ENCODE results near the gene NOS1.
"Not testable (repeated sequence)": the region's sequence is repeated elsewhere in the genome, so short reads cannot be mapped to it uniquely, and the experiment has no call there.

The NOS1 gene

DNA sequence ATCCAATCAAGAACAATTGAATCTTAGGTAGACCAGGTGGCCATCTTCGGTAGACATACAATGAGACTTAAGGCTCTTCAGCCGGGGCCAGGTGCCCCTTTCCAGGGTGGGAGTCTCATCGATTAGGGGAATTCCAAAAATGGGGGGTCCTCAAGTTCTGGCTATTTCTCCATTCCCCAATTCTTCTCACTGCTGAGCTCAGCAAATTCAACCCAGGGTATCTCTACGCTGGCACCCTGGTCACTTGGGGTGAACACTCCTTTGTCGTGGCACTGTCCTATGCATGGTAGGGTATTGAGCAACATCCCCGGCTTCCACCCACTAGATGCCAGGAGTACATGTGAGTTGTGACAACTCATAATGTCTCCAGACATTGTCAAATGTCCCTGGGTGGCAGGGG is 136.2 kb downstream of the NOS1 start:
- WGBS = 90% methylated on average over 6 of the region's 6 CpGs
- H3K4me3 ChIP-seq (ENCODE audit: insufficient read depth in 1 of 2, low read depth in 1 of 2, low read length in 2 of 2) = no peak overlapping the region
- H3K36me3 ChIP-seq (ENCODE audit: control insufficient read depth in 1 of 2, insufficient read depth in 2 of 2, low read depth in 1 of 2, low read length in 2 of 2) = no peaks in the 10 kb centered on the region

DNA sequence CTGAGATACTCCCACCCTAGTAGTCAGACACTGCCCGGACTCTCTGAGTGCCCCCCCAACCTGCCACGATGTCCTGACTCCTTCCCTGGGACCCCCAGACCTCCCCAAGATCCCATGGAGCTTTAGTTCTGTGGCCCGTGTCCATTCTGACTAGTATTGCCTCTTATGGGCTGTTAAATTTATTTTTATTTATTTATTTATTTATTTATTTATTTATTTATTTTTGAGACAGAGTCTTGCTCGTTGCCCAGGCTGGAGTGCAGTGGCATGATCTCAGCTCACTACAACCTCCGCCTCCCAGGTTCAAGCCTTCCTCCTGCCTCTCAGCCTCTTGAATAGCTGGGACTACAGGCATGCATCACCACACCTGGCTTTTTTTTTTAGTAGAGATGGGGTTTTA is 140.5 kb downstream of the NOS1 start:
- not testable (repeated sequence) for H3K14ac ChIP-seq (ENCODE audit: low read length in 2 of 2); H2AFZ ChIP-seq (ENCODE audit: low read depth, low read length); H3K9me3 ChIP-seq (ENCODE audit: control insufficient read depth, low read length); H2BK12ac ChIP-seq (ENCODE audit: low read length in 2 of 2); H3K36me3 ChIP-seq (ENCODE audit: control insufficient read depth in 1 of 2, insufficient read depth in 2 of 2, low read depth in 1 of 2, low read length in 2 of 2); H4K91ac ChIP-seq (ENCODE audit: low read length); H4K8ac ChIP-seq (ENCODE audit: low read length); H3K9ac ChIP-seq (ENCODE audit: low read length); H3K18ac ChIP-seq (ENCODE audit: low read depth in 1 of 2, low read length in 2 of 2); H3K4me2 ChIP-seq (ENCODE audit: low read length, poor library complexity, severe bottlenecking); H3K4me3 ChIP-seq (ENCODE audit: insufficient read depth in 1 of 2, low read depth in 1 of 2, low read length in 2 of 2); H3K4ac ChIP-seq (ENCODE audit: low read depth in 1 of 2, low read length in 2 of 2); H2AK5ac ChIP-seq (ENCODE audit: low read length, severe bottlenecking); H2BK120ac ChIP-seq (ENCODE audit: low read depth, low read length); H3K79me1 ChIP-seq (replicated peaks; ENCODE audit: low read length, poor library complexity, severe bottlenecking); DNase-seq; H3K4me1 ChIP-seq (ENCODE audit: control insufficient read depth, insufficient read depth, low read depth, low read length); H2BK5ac ChIP-seq (ENCODE audit: low read depth, low read length, poor library complexity, severe bottlenecking); H2BK15ac ChIP-seq (ENCODE audit: low read depth, poor library complexity, severe bottlenecking); H3K23ac ChIP-seq (ENCODE audit: low read length in 2 of 2); H3K27ac ChIP-seq (ENCODE audit: low read length, poor library complexity, severe bottlenecking)
- WGBS = 50% methylated on average over 2 of the region's 5 CpGs
- peaks cover 17 to 32% of the 10 kb centered on the region in 2 experiments for H3K27me3 ChIP-seq (ENCODE audit: control insufficient read depth in 1 of 2, insufficient read depth in 1 of 2, low read length in 2 of 2)

More for the DNA sequence above, 136.2 kb downstream of the NOS1 start:
- no peak overlapping the region for H2AFZ ChIP-seq (ENCODE audit: low read depth, low read length)
- DNase-seq = no peak
- H3K18ac ChIP-seq (ENCODE audit: low read depth in 1 of 2, low read length in 2 of 2) = no peak overlapping the region
- H2AK5ac ChIP-seq (ENCODE audit: low read length, severe bottlenecking) = no peak overlapping the region
- no peaks in the 10 kb centered on the region for H3K4me1 ChIP-seq (ENCODE audit: control insufficient read depth, insufficient read depth, low read depth, low read length)
- no peak overlapping the region for H2BK12ac ChIP-seq (ENCODE audit: low read length in 2 of 2)
- H3K4ac ChIP-seq (ENCODE audit: low read depth in 1 of 2, low read length in 2 of 2) = no peak overlapping the region
- no peak overlapping the region for H4K91ac ChIP-seq (ENCODE audit: low read length)
- H2BK120ac ChIP-seq (ENCODE audit: low read depth, low read length) = no peak overlapping the region
- no peak overlapping the region for H3K27ac ChIP-seq (ENCODE audit: low read length, poor library complexity, severe bottlenecking)
- H2BK15ac ChIP-seq (ENCODE audit: low read depth, poor library complexity, severe bottlenecking) = no peak overlapping the region
- H3K4me2 ChIP-seq (ENCODE audit: low read length, poor library complexity, severe bottlenecking) = no peak overlapping the region
- no peak overlapping the region for H4K8ac ChIP-seq (ENCODE audit: low read length)
- H3K27me3 ChIP-seq (ENCODE audit: control insufficient read depth in 1 of 2, insufficient read depth in 1 of 2, low read length in 2 of 2) = peaks cover 10 to 30% of the 10 kb centered on the region in 2 experiments
- no peak overlapping the region for H3K14ac ChIP-seq (ENCODE audit: low read length in 2 of 2)
- no peaks in the 10 kb centered on the region for H3K79me1 ChIP-seq (replicated peaks; ENCODE audit: low read length, poor library complexity, severe bottlenecking)
- H3K9me3 ChIP-seq (ENCODE audit: control insufficient read depth, low read length) = no peaks in the 10 kb centered on the region
- H2BK5ac ChIP-seq (ENCODE audit: low read depth, low read length, poor library complexity, severe bottlenecking) = no peak overlapping the region
- H3K23ac ChIP-seq (ENCODE audit: low read length in 2 of 2) = no peak overlapping the region
- H3K9ac ChIP-seq (ENCODE audit: low read length) = no peak overlapping the region

DNA sequence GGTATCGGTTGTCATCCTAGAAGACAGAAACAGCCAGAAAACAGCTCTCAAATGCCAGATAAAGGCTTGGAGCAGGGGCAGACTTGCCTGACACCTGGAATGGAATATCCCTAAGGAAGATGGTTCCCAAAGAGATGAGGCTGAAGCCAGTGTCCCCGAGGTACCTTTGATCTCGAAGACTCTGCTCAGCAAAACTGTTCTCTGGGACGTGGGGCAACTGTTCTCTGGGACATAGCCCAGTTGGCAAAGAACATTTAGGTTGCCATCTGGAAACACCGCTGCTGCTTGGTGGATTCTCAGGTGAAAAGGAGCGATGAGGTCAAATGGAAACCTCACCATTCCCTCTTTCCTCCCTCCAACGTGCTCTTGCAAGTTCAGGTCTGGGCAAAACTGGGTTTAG is 143.3 kb downstream of the NOS1 start:
- Histone ChIP-seq H3K18ac (ENCODE audit: low read depth in 1 of 2, low read length in 2 of 2) (no peak overlapping the region), H3K4me1 (ENCODE audit: control insufficient read depth, insufficient read depth, low read depth, low read length) (peaks cover 2% of the 10 kb centered on the region), H2AK5ac (ENCODE audit: low read length, severe bottlenecking) (no peak overlapping the region), H3K23ac (ENCODE audit: low read length in 2 of 2) (no peak overlapping the region), H4K91ac (ENCODE audit: low read length) (no peak overlapping the region), H4K8ac (ENCODE audit: low read length) (no peak overlapping the region), H3K9me3 (ENCODE audit: control insufficient read depth, low read length) (no peaks in the 10 kb centered on the region), H3K4me2 (ENCODE audit: low read length, poor library complexity, severe bottlenecking) (no peak overlapping the region), H3K4ac (ENCODE audit: low read depth in 1 of 2, low read length in 2 of 2) (no peak overlapping the region), H3K79me1 (replicated peaks; ENCODE audit: low read length, poor library complexity, severe bottlenecking) (no peaks in the 10 kb centered on the region), H2BK120ac (ENCODE audit: low read depth, low read length) (no peak overlapping the region), H2BK12ac (ENCODE audit: low read length in 2 of 2) (no peak overlapping the region), H3K36me3 (ENCODE audit: control insufficient read depth in 1 of 2, insufficient read depth in 2 of 2, low read depth in 1 of 2, low read length in 2 of 2) (peaks cover 0 to 3% of the 10 kb centered on the region in 2 experiments), H3K9ac (ENCODE audit: low read length) (no peak overlapping the region), H3K4me3 (ENCODE audit: insufficient read depth in 1 of 2, low read depth in 1 of 2, low read length in 2 of 2) (no peak overlapping the region), H2AFZ (ENCODE audit: low read depth, low read length) (no peak overlapping the region), H3K27ac (ENCODE audit: low read length, poor library complexity, severe bottlenecking) (no peak overlapping the region), H3K14ac (ENCODE audit: low read length in 2 of 2) (no peak overlapping the region), H2BK15ac (ENCODE audit: low read depth, poor library complexity, severe bottlenecking) (no peak overlapping the region), H2BK5ac (ENCODE audit: low read depth, low read length, poor library complexity, severe bottlenecking) (no peak overlapping the region), H3K27me3 (ENCODE audit: control insufficient read depth in 1 of 2, insufficient read depth in 1 of 2, low read length in 2 of 2) (peaks cover 20 to 56% of the 10 kb centered on the region in 2 experiments)
- 63% methylated on average over 5 of the region's 7 CpGs for WGBS
- DNase-seq = no peak

DNA sequence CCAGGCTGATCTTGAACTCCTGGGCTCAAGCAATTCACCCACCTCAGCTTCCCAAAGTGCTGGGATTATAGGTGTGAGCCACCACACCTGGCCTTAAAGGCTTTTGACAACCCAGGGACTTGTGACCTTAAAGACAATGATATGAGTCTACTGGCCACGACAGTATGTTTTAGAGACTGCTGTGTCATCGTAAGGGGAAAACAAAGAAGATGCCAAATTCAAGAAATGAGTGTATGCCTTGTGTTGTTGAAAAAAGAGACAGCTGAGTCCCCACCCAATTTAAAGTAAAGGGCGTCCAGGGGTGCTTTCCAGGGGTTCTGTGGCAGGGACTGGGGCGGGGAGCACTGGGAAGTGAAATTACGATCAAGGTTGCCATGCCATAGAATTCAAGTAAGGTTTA is 144.7 kb downstream of the NOS1 start:
- no peak overlapping the region for H2AK5ac ChIP-seq (ENCODE audit: low read length, severe bottlenecking)
- H4K8ac ChIP-seq (ENCODE audit: low read length) = no peak overlapping the region
- H2BK15ac ChIP-seq (ENCODE audit: low read depth, poor library complexity, severe bottlenecking) = no peak overlapping the region
- peaks cover 0 to 3% of the 10 kb centered on the region in 2 experiments for H3K36me3 ChIP-seq (ENCODE audit: control insufficient read depth in 1 of 2, insufficient read depth in 2 of 2, low read depth in 1 of 2, low read length in 2 of 2)
- peaks cover 2% of the 10 kb centered on the region for H3K4me1 ChIP-seq (ENCODE audit: control insufficient read depth, insufficient read depth, low read depth, low read length)
- no peak overlapping the region for H3K4ac ChIP-seq (ENCODE audit: low read depth in 1 of 2, low read length in 2 of 2)
- H3K27me3 ChIP-seq (ENCODE audit: control insufficient read depth in 1 of 2, insufficient read depth in 1 of 2, low read length in 2 of 2) = peaks cover 24 to 66% of the 10 kb centered on the region in 2 experiments
- no peak overlapping the region for H3K27ac ChIP-seq (ENCODE audit: low read length, poor library complexity, severe bottlenecking)
- H3K14ac ChIP-seq (ENCODE audit: low read length in 2 of 2) = no peak overlapping the region
- H3K23ac ChIP-seq (ENCODE audit: low read length in 2 of 2) = no peak overlapping the region
- H3K4me2 ChIP-seq (ENCODE audit: low read length, poor library complexity, severe bottlenecking) = no peak overlapping the region
- no peak overlapping the region for H2BK5ac ChIP-seq (ENCODE audit: low read depth, low read length, poor library complexity, severe bottlenecking)
- no peak overlapping the region for H2BK12ac ChIP-seq (ENCODE audit: low read length in 2 of 2)
- H3K18ac ChIP-seq (ENCODE audit: low read depth in 1 of 2, low read length in 2 of 2) = no peak overlapping the region
- no peak overlapping the region for H3K9ac ChIP-seq (ENCODE audit: low read length)
- no peak overlapping the region for H3K4me3 ChIP-seq (ENCODE audit: insufficient read depth in 1 of 2, low read depth in 1 of 2, low read length in 2 of 2)
- H4K91ac ChIP-seq (ENCODE audit: low read length) = no peak overlapping the region
- H2AFZ ChIP-seq (ENCODE audit: low read depth, low read length) = no peak overlapping the region
- no peak overlapping the region for H2BK120ac ChIP-seq (ENCODE audit: low read depth, low read length)
- no peak for DNase-seq
- H3K79me1 ChIP-seq (replicated peaks; ENCODE audit: low read length, poor library complexity, severe bottlenecking) = no peaks in the 10 kb centered on the region
- 77% methylated on average over 5 of the region's 5 CpGs for WGBS
- H3K9me3 ChIP-seq (ENCODE audit: control insufficient read depth, low read length) = no peaks in the 10 kb centered on the region
